HCT116 (cell line): Measurements from ENCODE around the gene BECN2. TPM values are rescaled to one million over a fixed set of nuclear protein-coding genes. Genes with fewer than 3 reads are reported as not detected.

Experiments used
- ATAC-seq: fragments of 200-7000 bp; cut with Tn5 transposase; 2 replicates; pipeline ENCODE4 v1.9.1; 2020; ENCODE audit warnings: mild to moderate bottlenecking, moderate library complexity
- BruUV-seq: library from RNA; stranded (reverse); fragments of 400-500 nt; replicated peaks from 2 replicates; lab custom pipeline; 2021; lab: Mats Ljungman, UMichigan
- CTCF ChIA-PET: fragments of 300-600 bp; sonication (Branson Sonifier 250); formaldehyde crosslinking; loops from one replicate; lab custom pipeline; 2021; ENCODE audit warnings: antibody characterized with exemption; lab: Charles Lee
- POLR2A ChIA-PET: fragments of 300-600, 350-600 bp; sonication (Branson Sonifier 250); formaldehyde crosslinking; loops from one replicate; lab custom pipeline; 2021; ENCODE audit warnings: antibody characterized with exemption; lab: Charles Lee
- RAD21 ChIA-PET, 2 experiments: fragments of 300-600 bp; sonication (Branson Sonifier 250); formaldehyde crosslinking; loops; one replicate each; lab custom pipeline; 2023; ENCODE audit warnings: low total read pairs in 2 of 2; ENCODE audit not compliant: uncharacterized antibody in 2 of 2, unreplicated experiment in 2 of 2, low non-redundant PET in 1 of 2; lab: Charles Lee
- DNase-seq: peaks from one replicate; pipeline ENCODE4 v3.0.0-alpha.2; 2010; ENCODE audit warnings: low read depth, low spot score
- H2AFZ ChIP-seq: fragments of 200-600 bp; shearing (Covaris generic), sonication (generic); 2 replicates; pipeline ENCODE4 v1.6.1; 2017; ENCODE audit warnings: low read depth, mixed run types, mixed read lengths, antibody characterized with exemption, low read length; ENCODE audit not compliant: poor library complexity, severe bottlenecking
- H3K27ac ChIP-seq: 2 replicates; pipeline ENCODE4 v1.5.1; 2012; ENCODE audit warnings: low read depth, low read length
- H3K27me3 ChIP-seq: fragments of 200-600 bp; sonication (generic); 2 replicates; pipeline ENCODE4 v1.6.1; 2016; ENCODE audit warnings: mixed run types, low read length, mixed read lengths; ENCODE audit not compliant: insufficient read depth
- H3K36me3 ChIP-seq, 2 experiments: fragments of 200-500 bp in 1 of 2; fragments of 200-600 bp in 1 of 2; sonication (Bioruptor generic) in 1 of 2; sonication (generic) in 1 of 2; 2 replicates each; pipeline versions ENCODE4 v1.5.1 to v1.6.1; 2014 to 2016; ENCODE audit warnings: low read length in 2 of 2, inconsistent platforms in 1 of 2, mixed read lengths in 1 of 2, mixed run types in 1 of 2; ENCODE audit not compliant: insufficient read depth in 2 of 2, control insufficient read depth in 1 of 2
- H3K4me1 ChIP-seq, 2 experiments: fragments of 200-600 bp in 1 of 2; sonication (generic) in 1 of 2; 2 replicates each; pipeline versions ENCODE4 v1.5.1 to v1.6.1; 2012 to 2017; ENCODE audit warnings: low read length in 2 of 2, inconsistent platforms in 1 of 2, mild to moderate bottlenecking in 1 of 2, mixed read lengths in 1 of 2, mixed run types in 1 of 2, moderate library complexity in 1 of 2; ENCODE audit not compliant: insufficient read depth in 2 of 2, control insufficient read depth in 1 of 2
- H3K4me2 ChIP-seq: fragments of 200-600 bp; sonication (generic); 2 replicates; pipeline ENCODE4 v1.6.1; 2017; ENCODE audit warnings: mixed run types, low read length, mixed read lengths
- H3K4me3 ChIP-seq, 2 experiments: fragments of 200-600 bp in 1 of 2; sonication (generic) in 1 of 2; replicated peaks in 1 of 2; 2 replicates each; pipeline ENCODE4 v1.5.1; 2011 to 2016; ENCODE audit warnings: low read length in 2 of 2, control low read depth in 1 of 2, low read depth in 1 of 2, mild to moderate bottlenecking in 1 of 2, mixed read lengths in 1 of 2, mixed run types in 1 of 2
- H3K79me2 ChIP-seq: fragments of 200-600 bp; sonication (generic); 2 replicates; pipeline ENCODE4 v1.6.1; 2017; ENCODE audit warnings: mild to moderate bottlenecking, mixed run types, low read length, moderate library complexity, mixed read lengths; ENCODE audit not compliant: insufficient read depth
- H3K9ac ChIP-seq: fragments of 200-600 bp; sonication (generic); 2 replicates; pipeline ENCODE4 v1.6.1; 2016; ENCODE audit warnings: low read length, mixed read lengths
- H3K9me2 ChIP-seq: fragments of 200-600 bp; sonication (generic), shearing (Covaris generic); 2 replicates; pipeline ENCODE4 v1.6.1; 2017; ENCODE audit warnings: mixed run types, mild to moderate bottlenecking, moderate library complexity; ENCODE audit not compliant: insufficient read depth
- H3K9me3 ChIP-seq, 2 experiments: fragments of 200-500 bp in 1 of 2; fragments of 200-600 bp in 1 of 2; sonication (Bioruptor generic) in 1 of 2; sonication (generic) in 1 of 2; 2 replicates each; pipeline ENCODE4 v1.6.1; 2014 to 2017; ENCODE audit warnings: low read length in 2 of 2, mixed read lengths in 2 of 2, inconsistent platforms in 1 of 2, low read depth in 1 of 2, mild to moderate bottlenecking in 1 of 2, mixed run types in 1 of 2, moderate library complexity in 1 of 2; ENCODE audit not compliant: control insufficient read depth in 1 of 2, insufficient read depth in 1 of 2
- H4K20me1 ChIP-seq: fragments of 200-600 bp; sonication (generic), shearing (Covaris generic); 2 replicates; pipeline ENCODE4 v1.6.1; 2017; ENCODE audit warnings: mixed run types, mild to moderate bottlenecking, moderate library complexity; ENCODE audit not compliant: insufficient read depth
- ATF3 ChIP-seq: IDR thresholded peaks from 2 replicates; pipeline ENCODE4 v1.6.1; 2012
- CBX3 ChIP-seq: IDR thresholded peaks from 2 replicates; pipeline ENCODE4 v1.6.1; 2012; ENCODE audit warnings: low read depth
- CEBPB ChIP-seq: IDR thresholded peaks from 2 replicates; pipeline ENCODE4 v1.6.1; 2012; ENCODE audit warnings: low read depth
- EGR1 ChIP-seq: IDR thresholded peaks from 2 replicates; pipeline ENCODE4 v1.6.1; 2012; ENCODE audit warnings: low read depth
- ELF1 ChIP-seq: IDR thresholded peaks from 2 replicates; pipeline ENCODE4 v1.6.1; 2012; ENCODE audit warnings: low read depth, borderline replicate concordance
- EZH2 ChIP-seq: fragments of 200-600 bp; sonication (generic); IDR thresholded peaks from 2 replicates; pipeline ENCODE4 v1.6.1; 2017; ENCODE audit warnings: antibody characterized with exemption, mixed run types
- EZH2phosphoT487 ChIP-seq: fragments of 200-600 bp; IDR thresholded peaks from 2 replicates; pipeline ENCODE4 v1.6.1; 2018; ENCODE audit warnings: antibody characterized with exemption, borderline replicate concordance
- FOSL1 ChIP-seq: IDR thresholded peaks from 2 replicates; pipeline ENCODE4 v1.6.1; 2012; ENCODE audit warnings: low read depth
- POLR2AphosphoS5 ChIP-seq: IDR thresholded peaks from 2 replicates; pipeline ENCODE4 v1.6.1; 2011; ENCODE audit warnings: mild to moderate bottlenecking, low read depth, low read length, moderate library complexity
- RAD21 ChIP-seq: IDR thresholded peaks from 2 replicates; pipeline ENCODE4 v1.6.1; 2012; ENCODE audit warnings: low read depth, mild to moderate bottlenecking
- SRF ChIP-seq: IDR thresholded peaks from 2 replicates; pipeline ENCODE4 v1.6.1; 2012; ENCODE audit warnings: low read depth
- TCF7L2 ChIP-seq: IDR thresholded peaks from 2 replicates; pipeline ENCODE4 v1.7.0; 2011; ENCODE audit warnings: borderline replicate concordance, inconsistent platforms; ENCODE audit not compliant: insufficient read depth, insufficient read length; ENCODE audit errors: extremely low read depth
- YY1 ChIP-seq: IDR thresholded peaks from 2 replicates; pipeline ENCODE4 v1.6.1; 2011; ENCODE audit warnings: low read length, low read depth, moderate library complexity, mild to moderate bottlenecking; ENCODE audit not compliant: insufficient replicate concordance; ENCODE audit errors: extremely low read depth
- ZBTB33 ChIP-seq: IDR thresholded peaks from 2 replicates; pipeline ENCODE4 v1.6.1; 2011; ENCODE audit warnings: mild to moderate bottlenecking, low read length, moderate library complexity; ENCODE audit not compliant: insufficient replicate concordance; ENCODE audit errors: extremely low read depth
- ZFX ChIP-seq: fragments of 450-650 bp; IDR thresholded peaks from 2 replicates; pipeline ENCODE4 v1.6.1; 2017
- ZNF274 ChIP-seq: fragments of 200-500 bp; sonication (Bioruptor generic); IDR thresholded peaks from 2 replicates; pipeline ENCODE4 v1.6.1; 2014; ENCODE audit warnings: mild to moderate bottlenecking, low read depth, low read length, inconsistent platforms
- intact Hi-C: fragments of 100-400 bp; cut with micrococcal nuclease; formaldehyde crosslinking; loops from 2 replicates; pipeline ENCODE4 v1.10.0; 2022
- total RNA-seq: library from RNA; stranded (reverse); gene quantifications from one replicate; pipeline ENCODE4 v1.2.1, GENCODE V29; 2021; ENCODE audit not compliant: unreplicated experiment

Gene BECN2
- total RNA-seq, 1 experiment from 2014 or later, result not detected

GRCh38 chr1:241932845-241933244 is 24.7 kb upstream of the BECN2 start:
- ATAC-seq, result no peak
- ChIA-PET POLR2A (no interaction called here), CTCF (no interaction called here), RAD21 (no interaction called here)
- Histone ChIP-seq H3K4me2 (no peak overlapping the region), H3K4me3 (no peak overlapping the region), H3K4me1 (peaks cover 0 to 7% of the 10 kb centered on the region in 2 experiments; a peak in 2 of 4 replicates), H3K9ac (no peak overlapping the region), H4K20me1 (no peaks in the 10 kb centered on the region), H3K27ac (no peak overlapping the region), H3K27me3 (no peaks in the 10 kb centered on the region), H3K79me2 (no peaks in the 10 kb centered on the region), H2AFZ (no peak overlapping the region), H3K9me3 (no peaks in the 10 kb centered on the region), H3K9me2 (no peaks in the 10 kb centered on the region), H3K36me3 (no peaks in the 10 kb centered on the region)
- no peak for TF ChIP-seq ZNF274
- TF ChIP-seq SRF, result no peak
- no peak for TF ChIP-seq EZH2
- no peak for TF ChIP-seq TCF7L2
- no peak for TF ChIP-seq CBX3
- no peak for TF ChIP-seq EGR1
- no peak for TF ChIP-seq ATF3
- TF ChIP-seq POLR2AphosphoS5, result no peak
- TF ChIP-seq CEBPB, result no peak
- no peak for TF ChIP-seq ZBTB33
- no peak for TF ChIP-seq ELF1
- TF ChIP-seq ZFX, result no peak
- no peak for TF ChIP-seq YY1
- no peak for TF ChIP-seq RAD21
- TF ChIP-seq EZH2phosphoT487, result no peak
- no peak for TF ChIP-seq FOSL1
- intact Hi-C loops, result no loop called here
- no peak for DNase-seq
- BruUV-seq, result no TSS peak
